ENCODE measurements around the gene SSBP3.

DNA sequence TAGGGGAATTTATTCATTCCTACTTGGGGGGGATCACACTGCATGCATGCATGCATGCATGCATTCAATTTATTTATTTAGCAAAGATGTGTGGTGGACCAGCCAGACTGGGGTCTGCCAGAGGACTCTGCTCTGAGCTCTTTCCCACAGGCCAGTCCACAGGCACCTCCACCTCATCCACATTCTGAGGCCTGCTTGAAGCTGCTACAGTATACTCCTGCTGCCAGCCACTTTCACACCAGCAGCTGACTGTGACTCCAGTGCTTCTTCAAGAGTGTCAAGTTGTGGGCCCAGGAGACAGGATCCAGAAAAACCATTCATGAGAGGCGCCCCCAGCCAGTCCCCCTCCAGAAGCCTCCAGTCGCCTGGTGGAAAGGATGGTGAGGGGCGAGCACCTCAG, 30.9 kb downstream of the SSBP3 start:
- TF ChIP-seq, protein P1, sequence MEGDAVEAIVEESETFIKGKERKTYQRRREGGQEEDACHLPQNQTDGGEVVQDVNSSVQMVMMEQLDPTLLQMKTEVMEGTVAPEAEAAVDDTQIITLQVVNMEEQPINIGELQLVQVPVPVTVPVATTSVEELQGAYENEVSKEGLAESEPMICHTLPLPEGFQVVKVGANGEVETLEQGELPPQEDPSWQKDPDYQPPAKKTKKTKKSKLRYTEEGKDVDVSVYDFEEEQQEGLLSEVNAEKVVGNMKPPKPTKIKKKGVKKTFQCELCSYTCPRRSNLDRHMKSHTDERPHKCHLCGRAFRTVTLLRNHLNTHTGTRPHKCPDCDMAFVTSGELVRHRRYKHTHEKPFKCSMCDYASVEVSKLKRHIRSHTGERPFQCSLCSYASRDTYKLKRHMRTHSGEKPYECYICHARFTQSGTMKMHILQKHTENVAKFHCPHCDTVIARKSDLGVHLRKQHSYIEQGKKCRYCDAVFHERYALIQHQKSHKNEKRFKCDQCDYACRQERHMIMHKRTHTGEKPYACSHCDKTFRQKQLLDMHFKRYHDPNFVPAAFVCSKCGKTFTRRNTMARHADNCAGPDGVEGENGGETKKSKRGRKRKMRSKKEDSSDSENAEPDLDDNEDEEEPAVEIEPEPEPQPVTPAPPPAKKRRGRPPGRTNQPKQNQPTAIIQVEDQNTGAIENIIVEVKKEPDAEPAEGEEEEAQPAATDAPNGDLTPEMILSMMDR (conservative IDR thresholded peaks at IDR 0.05): no peak
- no peak for TF ChIP-seq EZH2 (IDR thresholded peaks at IDR 0.05; ENCODE audit: low read depth)
